NCI-H82 treated with DMSO at 0.1 percent for 48 hours (cell line): ENCODE data around the gene ERVK3-1.
"Not testable (repeated sequence)": the region's sequence is repeated elsewhere in the genome, so short reads cannot be mapped to it uniquely, and the experiment has no call there.

ENCODE experiments used
- DNase-seq: peaks from one replicate; lab custom pipeline; 2025; ENCODE audit not compliant: unreplicated experiment; lab: John Stamatoyannopoulos, UW

Gene ERVK3-1

DNA sequence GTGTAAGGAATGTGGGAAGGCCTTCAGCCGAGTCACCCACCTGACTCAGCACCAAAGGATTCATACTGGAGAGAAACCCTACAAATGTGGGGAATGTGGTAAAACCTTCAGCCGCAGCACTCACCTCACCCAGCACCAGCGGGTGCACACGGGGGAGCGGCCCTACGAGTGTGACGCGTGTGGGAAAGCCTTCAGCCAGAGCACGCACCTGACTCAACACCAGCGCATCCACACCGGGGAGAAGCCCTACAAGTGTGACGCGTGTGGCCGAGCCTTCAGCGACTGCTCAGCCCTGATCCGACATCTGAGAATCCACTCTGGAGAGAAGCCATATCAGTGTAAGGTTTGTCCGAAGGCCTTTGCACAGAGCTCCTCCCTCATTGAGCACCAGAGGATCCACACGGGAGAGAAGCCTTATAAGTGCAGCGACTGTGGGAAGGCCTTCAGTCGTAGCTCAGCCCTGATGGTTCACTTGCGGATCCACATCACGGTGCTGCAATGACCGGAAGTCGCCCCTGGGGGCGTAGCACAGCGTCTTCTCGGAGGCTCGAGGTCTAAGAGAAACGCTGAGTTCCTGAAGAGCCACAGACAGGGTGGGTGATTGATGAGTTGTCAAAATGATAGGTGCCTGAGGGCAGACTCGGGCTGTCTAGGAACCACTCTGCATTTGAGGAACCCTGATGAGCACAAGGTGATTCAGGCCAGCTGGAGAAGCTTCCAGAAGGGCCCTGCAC lies 33.8 kb downstream of the ERVK3-1 start:
- DNase-seq: no peak

DNA sequence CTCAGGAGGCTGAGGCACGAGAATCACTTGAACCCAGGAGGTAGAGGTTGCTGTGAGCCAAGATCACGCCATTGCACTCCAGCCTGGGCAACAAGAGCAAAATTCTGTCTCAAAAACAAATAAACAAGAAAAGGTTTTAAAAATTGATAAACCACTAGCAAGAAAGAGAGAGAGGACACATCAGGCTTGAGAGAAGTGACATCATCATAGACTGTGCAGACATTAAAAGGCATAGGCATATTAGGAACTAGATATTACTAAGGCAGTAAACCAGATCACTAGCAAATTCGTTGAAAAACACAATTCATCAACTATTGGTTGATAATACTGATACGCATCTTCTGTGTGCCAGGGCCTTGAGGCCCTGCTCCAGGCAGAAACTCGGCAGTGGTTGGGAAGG lies 40.4 kb downstream of the ERVK3-1 start:
- no peak for DNase-seq

DNA sequence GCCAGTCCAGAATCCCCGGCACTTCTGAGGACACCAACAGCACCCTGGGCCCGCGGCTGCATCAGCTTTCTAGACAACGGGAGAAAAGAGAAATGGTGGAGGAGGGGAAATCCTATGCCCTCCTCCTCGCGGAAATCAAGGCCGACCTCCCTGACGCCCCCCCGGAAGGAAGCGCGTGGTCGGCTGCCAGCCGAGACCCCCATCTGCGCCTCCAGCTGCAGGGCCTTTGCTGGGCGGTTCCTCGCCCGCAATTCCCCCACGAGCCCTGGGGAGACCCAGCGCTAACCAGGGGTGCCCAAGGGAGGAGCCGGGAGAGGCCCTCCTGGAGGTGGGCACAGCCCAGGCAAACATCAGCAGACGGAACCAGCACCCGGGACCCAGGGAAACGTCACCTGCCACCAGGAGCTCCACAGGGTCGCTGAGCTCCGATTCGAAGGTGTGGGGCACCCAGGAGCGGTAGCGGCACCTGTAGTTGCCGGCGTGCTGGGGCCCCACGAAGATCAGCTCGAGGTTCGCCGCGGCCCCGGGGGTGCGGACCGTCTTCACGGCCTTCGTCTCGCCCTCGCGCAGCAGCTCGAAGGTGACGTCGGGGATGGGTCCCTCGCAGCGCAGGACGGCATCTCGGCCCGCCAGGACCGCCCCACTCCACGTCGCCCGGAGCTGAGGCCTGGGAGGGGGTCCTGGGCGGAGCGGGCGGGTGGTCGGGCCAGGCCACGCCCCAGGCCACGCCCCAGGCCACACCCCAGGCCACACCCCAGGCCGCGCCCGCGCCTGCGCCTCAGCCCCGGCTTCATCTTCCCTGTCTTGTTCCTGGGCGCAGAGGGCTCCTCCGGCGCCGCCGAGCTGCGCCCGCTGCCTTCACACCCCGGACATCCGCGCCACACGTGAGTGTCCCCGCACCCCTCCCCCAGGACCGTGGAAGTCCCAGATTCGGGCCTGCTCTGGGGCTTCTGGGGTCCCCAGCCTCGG lies 42.1 kb downstream of the ERVK3-1 start:
- DNase-seq: peak; percentile 51

GRCh38 chr19:58348080-58348479 lies 42.9 kb downstream of the ERVK3-1 start:
- DNase-seq: not testable (repeated sequence)

DNA sequence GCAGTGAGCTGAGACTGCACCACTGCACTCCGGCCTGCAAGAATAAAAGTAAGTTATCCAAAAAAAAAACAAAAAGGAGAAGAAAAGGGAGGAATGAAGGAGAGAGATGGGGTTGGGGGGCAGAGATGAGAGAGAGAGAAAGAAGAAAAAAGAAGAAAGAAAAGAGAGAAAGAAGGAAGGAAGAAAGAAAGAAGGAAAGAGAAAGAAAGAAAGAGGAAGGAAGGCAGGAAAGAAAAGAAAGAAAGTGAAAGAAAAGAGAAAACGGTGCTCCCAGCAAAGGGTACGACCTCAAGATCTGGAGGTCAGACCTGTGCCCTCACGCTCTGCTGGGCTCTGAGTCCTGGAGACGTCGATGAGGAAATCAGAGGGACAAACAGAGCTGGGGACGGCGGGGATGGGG lies 44.4 kb downstream of the ERVK3-1 start:
- DNase-seq: no peak

GRCh38 chr19:58350001-58350861 lies 45.1 kb downstream of the ERVK3-1 start:
- DNase-seq: no peak

GRCh38 chr19:58350871-58351557 lies 45.8 kb downstream of the ERVK3-1 start:
- no peak for DNase-seq

GRCh38 chr19:58351558-58351878 lies 46.3 kb downstream of the ERVK3-1 start:
- DNase-seq: no peak

DNA sequence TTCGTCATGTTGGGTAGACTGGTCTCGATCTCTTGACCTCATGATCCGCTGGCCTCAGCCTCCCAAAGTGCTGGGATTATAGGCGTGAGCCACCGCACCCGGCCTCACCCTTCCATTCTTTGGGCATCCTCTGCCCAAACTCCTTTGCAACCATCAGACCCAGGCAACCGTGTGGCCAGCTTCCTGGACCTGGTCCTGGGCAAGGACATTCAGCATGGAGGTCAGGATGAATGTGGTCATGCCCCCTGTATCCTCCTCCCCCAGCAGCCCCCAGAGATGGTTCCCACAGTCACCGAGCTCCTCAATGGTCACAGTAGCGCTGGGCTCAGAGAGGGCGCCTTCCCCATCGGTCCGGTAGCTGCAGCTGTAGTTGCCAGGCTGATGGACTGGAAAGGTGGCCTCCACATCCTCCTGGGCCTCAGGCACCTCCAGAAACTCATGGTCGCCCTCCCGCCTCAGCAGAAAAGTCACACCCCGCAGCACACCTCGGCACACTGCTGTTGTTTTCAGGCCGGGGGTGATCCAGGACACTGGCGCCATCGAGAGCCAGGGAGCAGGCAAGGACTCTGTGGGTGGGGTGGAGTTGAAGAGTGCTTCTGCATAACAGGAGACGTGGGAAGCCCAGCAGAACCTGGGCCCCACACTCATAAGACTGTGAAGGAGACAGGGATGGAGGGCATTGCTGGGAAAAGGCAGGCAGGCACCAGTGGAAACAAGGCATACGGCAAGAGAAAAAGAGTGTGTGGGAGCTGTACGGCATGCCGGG lies 47.0 kb downstream of the ERVK3-1 start:
- no peak for DNase-seq

- DNase-seq: no peak
Observed at GRCh38 chr19:58352760-58353671, 47.8 kb downstream of the ERVK3-1 start, which contains the start of gene A1BG. A1BG (minus strand) TSS chr19:58353492; CDS start chr19:58353437, 55 bp downstream.

DNA sequence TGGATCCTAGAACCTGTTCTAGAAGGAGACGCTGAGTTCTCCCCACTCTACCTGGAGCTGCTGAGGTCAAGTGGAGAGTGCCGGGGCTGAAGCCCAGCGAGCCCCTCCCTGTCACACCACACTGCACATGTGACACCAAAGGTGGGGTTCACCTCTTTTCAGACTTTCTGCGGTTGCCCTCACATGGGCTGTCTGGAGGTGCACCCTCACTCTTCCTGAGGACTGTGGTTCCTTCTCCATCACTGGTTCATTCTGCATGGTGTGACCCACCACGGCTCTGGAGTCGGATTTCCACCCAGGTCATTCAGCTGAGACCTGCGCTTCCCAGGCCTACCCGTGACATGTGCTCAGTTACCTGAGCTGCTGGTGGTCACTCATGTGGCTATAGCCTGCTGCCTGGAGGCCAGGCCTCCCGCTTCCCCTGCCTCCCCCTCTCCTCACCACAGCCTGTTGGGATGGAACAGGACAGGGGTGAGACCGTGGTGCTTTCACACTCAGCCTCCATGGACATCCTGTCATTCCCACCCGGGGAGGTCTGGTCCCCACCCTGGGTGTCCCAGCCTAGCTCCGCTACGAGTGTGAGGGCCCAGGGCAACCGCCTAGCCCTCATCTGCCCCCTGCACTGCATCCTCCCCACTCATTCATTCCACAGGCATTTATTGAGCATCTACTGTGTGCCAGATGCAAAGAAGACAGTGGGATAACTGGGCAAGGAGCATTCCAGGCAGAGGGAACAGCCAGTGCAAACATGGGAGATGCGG lies 48.7 kb downstream of the ERVK3-1 start:
- DNase-seq: no peak

DNA sequence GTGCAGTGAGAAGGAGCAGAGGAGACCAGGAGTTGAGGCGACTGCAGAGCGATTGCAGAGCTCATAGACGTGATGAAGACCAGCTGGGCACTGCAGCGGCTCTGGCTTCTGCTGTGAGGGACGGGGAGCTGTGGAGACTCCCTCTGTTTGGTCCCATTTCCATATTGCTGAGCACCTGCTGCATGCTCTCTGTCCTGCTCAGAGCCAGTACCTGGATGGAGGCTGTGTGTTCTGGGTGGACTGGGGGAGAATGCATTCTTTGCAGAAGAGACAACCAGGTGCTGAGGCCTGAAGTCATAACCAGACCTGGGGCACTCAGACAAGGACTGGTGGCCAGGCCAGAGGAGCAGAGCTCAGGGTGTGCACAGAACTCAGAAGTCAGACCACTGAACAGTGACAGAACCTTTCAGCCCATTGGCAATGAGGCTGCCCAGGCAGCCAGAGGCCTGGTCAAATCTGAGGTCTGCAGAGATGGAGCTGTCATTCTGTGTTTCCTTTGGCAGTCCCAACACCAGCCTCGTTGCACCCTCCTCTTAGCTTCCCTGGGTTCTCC lies 49.4 kb downstream of the ERVK3-1 start:
- DNase-seq: no peak

DNA sequence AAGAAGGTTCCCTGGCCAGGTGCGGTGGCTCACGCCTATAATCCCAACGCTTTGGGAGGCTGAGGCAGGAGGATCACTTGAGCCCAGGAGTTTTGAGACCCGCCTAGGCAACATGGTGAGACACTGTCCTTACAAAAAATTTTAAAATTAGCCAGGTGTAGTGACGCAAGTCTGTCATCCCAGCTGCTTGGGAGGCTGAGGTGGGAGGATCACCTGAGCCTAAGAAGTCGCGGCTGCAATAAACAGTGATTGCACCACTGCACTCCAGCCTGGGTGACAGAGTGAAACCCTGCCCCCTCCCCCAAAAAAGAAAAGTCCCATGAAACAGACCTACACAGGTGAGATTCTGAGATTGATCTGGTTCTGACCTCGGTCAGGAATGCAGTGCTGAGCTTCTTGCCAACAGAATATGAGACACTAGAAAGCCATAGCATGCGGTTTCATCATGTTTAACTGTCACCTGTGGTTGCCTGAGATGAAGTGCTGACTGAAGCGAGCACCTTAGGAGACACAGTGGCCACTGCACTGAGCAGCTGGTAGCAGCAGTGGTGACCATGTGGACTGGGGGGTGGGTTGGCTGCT lies 50.1 kb downstream of the ERVK3-1 start:
- no peak for DNase-seq

DNA sequence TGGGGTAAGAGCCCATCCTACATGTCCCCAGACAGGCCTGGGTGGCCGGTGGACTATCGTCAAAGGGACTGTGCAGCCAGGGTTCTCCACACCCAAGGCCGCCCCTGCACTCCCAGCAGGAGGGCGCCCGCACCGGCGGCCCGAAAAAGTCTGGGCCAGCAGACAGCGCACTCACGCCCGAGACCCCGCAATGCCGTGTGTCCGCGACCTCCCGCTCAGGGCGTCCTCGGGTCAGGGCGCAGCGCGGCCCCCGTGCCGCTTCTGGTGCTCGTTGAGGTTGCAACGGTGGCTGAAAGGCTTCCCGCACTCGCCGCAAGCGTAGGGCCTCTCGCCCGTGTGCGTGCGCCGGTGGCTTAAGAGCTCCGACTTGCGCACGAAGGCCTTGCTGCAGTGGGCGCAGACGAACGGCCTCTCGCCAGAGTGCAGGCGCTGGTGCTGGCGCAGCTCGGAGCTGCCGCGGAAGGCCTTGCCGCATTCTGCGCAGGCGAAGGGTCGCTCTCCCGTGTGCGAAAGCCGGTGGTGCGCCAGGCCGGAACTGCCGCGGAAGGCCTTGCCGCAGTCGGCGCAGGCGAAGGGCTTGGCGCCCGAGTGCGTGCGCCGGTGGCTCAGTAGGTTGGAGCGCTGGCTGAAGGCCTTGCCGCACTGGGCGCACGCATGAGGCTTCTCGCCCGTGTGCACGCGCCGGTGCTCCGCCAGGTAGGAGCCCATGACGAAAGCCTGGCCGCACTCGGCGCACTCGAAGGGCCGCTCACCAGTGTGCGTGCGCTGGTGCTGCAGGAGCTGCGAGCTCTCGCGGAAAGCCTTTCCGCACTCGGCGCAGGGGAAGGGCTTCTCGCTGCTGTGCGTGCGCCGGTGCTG lies 51.0 kb downstream of the ERVK3-1 start:
- no peak for DNase-seq

DNA sequence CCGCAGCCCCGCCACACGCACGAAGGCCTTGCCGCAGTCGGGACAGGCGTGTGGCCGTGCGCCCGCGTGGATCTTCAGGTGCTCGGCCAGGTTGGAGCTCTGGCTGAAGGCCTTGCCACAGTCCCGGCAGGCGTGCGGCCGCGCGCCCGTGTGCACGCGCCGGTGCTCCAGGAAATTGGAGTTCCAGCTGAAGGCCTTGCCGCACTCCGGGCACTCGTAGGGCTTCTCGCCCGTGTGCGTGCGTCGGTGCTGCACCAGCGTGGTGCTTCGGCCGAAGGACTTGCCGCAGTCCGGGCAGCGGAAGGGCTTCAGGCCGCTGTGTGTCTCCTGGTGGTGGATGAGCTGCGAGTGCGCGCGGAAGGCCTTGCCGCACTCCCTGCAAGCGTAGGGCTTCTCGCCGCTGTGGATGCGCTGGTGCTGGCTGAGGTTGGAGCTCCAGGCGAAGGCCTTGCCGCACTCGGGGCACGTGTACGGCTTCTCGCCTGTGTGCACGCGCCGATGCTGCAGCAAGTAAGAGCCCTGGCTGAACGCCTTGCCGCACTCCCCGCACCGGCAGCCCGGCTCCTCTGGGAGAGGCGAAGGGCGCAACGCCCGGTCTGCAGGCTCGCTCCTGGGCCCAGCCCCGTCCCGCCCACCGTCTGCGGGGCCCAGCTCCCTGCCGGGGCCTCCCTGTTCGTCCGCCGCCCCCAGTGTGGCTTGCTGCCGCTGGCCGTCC lies 51.7 kb downstream of the ERVK3-1 start:
- no peak for DNase-seq
